Measurements from ENCODE around the gene TAOK3. TPM values are rescaled to one million over a fixed set of nuclear protein-coding genes. Genes with fewer than 3 reads are reported as not detected.

TAOK3 gene
- total and polyA plus RNA-seq, 2 donors (not counting 3 experiments of a cell fraction or from before 2014, with no cell fraction given) = 11.3 to 23.1 TPM

- intact Hi-C loops (cut with micrococcal nuclease) = no loop called here
- BruUV-seq (replicated peaks) = no TSS peak
- dilution Hi-C loops (cut with MboI; ENCODE audit: extremely low pct_ligation_motif_present, low sequenced_read_pairs) = no loop called here
These were observed 101.5 kb downstream of the TAOK3 start for GRCh38 chr12:118271183-118271582.

More at GRCh38 chr12:118271183-118271582, 101.5 kb downstream of the TAOK3 start:
- Histone ChIP-seq H3K79me2 (ENCODE audit: control insufficient read depth, insufficient read depth, low read length) (no peaks in the 10 kb centered on the region), H3K4me3 (replicated peaks in 1 of 3; ENCODE audit: insufficient read depth in 1 of 3, low read depth in 1 of 3, low read length in 3 of 3) (no peak overlapping the region), H3K36me3 (ENCODE audit: control insufficient read depth in 2 of 2, extremely low read depth in 1 of 2, insufficient read depth in 2 of 2, low read length in 2 of 2) (no peaks in the 10 kb centered on the region), H3K4me2 (ENCODE audit: insufficient read depth, low read length) (no peak overlapping the region), H3K27me3 (ENCODE audit: control insufficient read depth in 2 of 2, insufficient read depth in 2 of 2, low read length in 2 of 2) (no peaks in the 10 kb centered on the region), H3K9ac (replicated peaks; ENCODE audit: extremely low read depth, insufficient read depth, low read length) (no peak overlapping the region), H3K4me1 (ENCODE audit: control insufficient read depth, extremely low read depth, insufficient read depth, low read length) (no peaks in the 10 kb centered on the region), H3K9me3 (replicated peaks; ENCODE audit: control insufficient read depth, insufficient read depth, low read length) (no peaks in the 10 kb centered on the region), H3K27ac (ENCODE audit: insufficient read depth, low read depth, low read length) (no peak overlapping the region), H4K20me1 (replicated peaks; ENCODE audit: control insufficient read depth, extremely low read depth, insufficient read depth, low read length) (no peaks in the 10 kb centered on the region), H2AFZ (ENCODE audit: low read depth, low read length) (no peak overlapping the region), H3K9me1 (replicated peaks; ENCODE audit: control insufficient read depth, extremely low read depth, insufficient read depth, low read length) (no peaks in the 10 kb centered on the region)
- ChIA-PET POLR2A (no interaction called here), CTCF (no interaction called here)
- DNase-seq (ENCODE audit: low read depth, low spot score) (no peak), FAIRE-seq (no peak)
- TF ChIP-seq GATA2 (IDR thresholded peaks at IDR 0.05; ENCODE audit: insufficient read depth, insufficient read length, low read depth, low read length) (no peak), MYC (IDR thresholded peaks at IDR 0.05; ENCODE audit: low read depth, low read length) (no peak), FOS (IDR thresholded peaks at IDR 0.05; ENCODE audit: borderline replicate concordance, insufficient read depth, low read length) (no peak), JUN (IDR thresholded peaks at IDR 0.05; ENCODE audit: borderline replicate concordance, insufficient read depth, insufficient read length, low read depth) (no peak), CTCF (IDR thresholded peaks at IDR 0.05; ENCODE audit: extremely low read depth in 1 of 2, insufficient read depth in 1 of 2, low read depth in 1 of 2, low read length in 2 of 2) (no peak), MAX (IDR thresholded peaks at IDR 0.05; ENCODE audit: insufficient read depth, insufficient read length) (no peak), POLR2A (IDR thresholded peaks at IDR 0.05; ENCODE audit: low read depth, low read length) (no peak), EZH2 (IDR thresholded peaks at IDR 0.05; ENCODE audit: borderline replicate concordance, low read depth, low read length, severe bottlenecking) (no peak), POLR2AphosphoS5 (IDR thresholded peaks at IDR 0.05; ENCODE audit: insufficient read depth, low read depth, low read length) (no peak)

All from endothelial cell of umbilical vein (primary cell).